Muscle of leg (tissue), 11 donors: Measurements from ENCODE around the gene DDR1. TPM values are rescaled to one million over a fixed set of nuclear protein-coding genes. Genes with fewer than 3 reads are reported as not detected.
"Not testable (repeated sequence)": the region's sequence is repeated elsewhere in the genome, so short reads cannot be mapped to it uniquely, and the experiment has no call there.

ENCODE experiments used
- DNase-seq: peaks from one replicate; pipeline ENCODE4 v3.0.0; 2013
- H3K27ac ChIP-seq: one replicate; pipeline ENCODE4 v1.5.1; 2013; ENCODE audit warnings: mild to moderate bottlenecking, low read length, control low read depth
- H3K27me3 ChIP-seq: one replicate; pipeline ENCODE4 v1.6.1; 2013; ENCODE audit warnings: low read length; ENCODE audit not compliant: control insufficient read depth, insufficient read depth
- H3K36me3 ChIP-seq: one replicate; pipeline ENCODE4 v1.6.1; 2013; ENCODE audit warnings: low read length; ENCODE audit not compliant: control insufficient read depth, insufficient read depth
- H3K4me1 ChIP-seq: one replicate; pipeline ENCODE4 v1.6.1; 2013; ENCODE audit warnings: low read length; ENCODE audit not compliant: control insufficient read depth, insufficient read depth
- H3K4me3 ChIP-seq: one replicate; pipeline ENCODE4 v1.5.1; 2013; ENCODE audit warnings: low read length, control low read depth
- H3K9me3 ChIP-seq: replicated peaks from 2 replicates; pipeline ENCODE4 v1.6.1; 2013; ENCODE audit warnings: low read depth, low read length; ENCODE audit not compliant: control insufficient read depth
- WGBS: methylation state at CpG from one replicate; pipeline ENCODE4 v1.1.5; 2013; ENCODE audit warnings: missing lambda C conversion rate; ENCODE audit not compliant: insufficient coverage; 5-methylcytosine and 5-hydroxymethylcytosine counted together
- polyA plus RNA-seq, 8 donors: library from polyadenylated mRNA; unstranded; fragments of 120-200 nt; gene quantifications; one replicate each; pipeline versions ENCODE4 v1.2.1 to v1.2.3, GENCODE V29; 2013; ENCODE audit warnings: inconsistent platforms in 1 of 8, low replicate concordance in 1 of 8; ENCODE audit not compliant: insufficient read length in 8 of 8, insufficient read depth in 1 of 8
- total RNA-seq: library from RNA; stranded (reverse); fragments of 120-200 nt; gene quantifications from one replicate; pipeline ENCODE4 v1.2.4, GENCODE V29; 2013

The DDR1 gene
- total and polyA plus RNA-seq, 9 donors = 42.4 to 87.4 (median 69.5) TPM

DNA sequence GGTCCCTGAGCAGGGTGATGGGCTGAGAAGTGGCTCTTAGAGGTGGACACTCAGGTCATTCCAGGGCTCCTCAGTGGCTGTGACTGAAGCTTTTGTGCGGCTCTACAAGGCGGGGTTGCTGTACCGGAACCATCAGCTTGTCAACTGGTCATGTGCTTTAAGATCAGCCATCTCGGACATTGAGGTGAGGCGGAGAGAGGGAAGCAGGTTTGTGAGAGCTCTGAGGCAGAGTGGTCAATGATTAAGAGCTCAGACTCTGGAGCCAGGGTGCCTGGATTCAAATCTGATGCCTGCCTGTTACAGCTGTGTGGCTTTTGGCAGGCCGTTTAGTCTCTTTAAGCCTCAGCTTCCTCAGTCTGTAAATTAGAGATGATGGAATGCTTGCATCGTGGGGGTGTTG is 32.7 kb downstream of the DDR1 start:
- Histone ChIP-seq H3K36me3 (peaks cover 71% of the 10 kb centered on the region), H3K27ac (no peak overlapping the region), H3K27me3 (no peaks in the 10 kb centered on the region), H3K9me3 (no peaks in the 10 kb centered on the region), H3K4me1 (peaks cover 19% of the 10 kb centered on the region), H3K4me3 (no peak overlapping the region)
- DNase-seq = no peak
- WGBS = 75% methylated on average over 7 of the region's 7 CpGs

DNA sequence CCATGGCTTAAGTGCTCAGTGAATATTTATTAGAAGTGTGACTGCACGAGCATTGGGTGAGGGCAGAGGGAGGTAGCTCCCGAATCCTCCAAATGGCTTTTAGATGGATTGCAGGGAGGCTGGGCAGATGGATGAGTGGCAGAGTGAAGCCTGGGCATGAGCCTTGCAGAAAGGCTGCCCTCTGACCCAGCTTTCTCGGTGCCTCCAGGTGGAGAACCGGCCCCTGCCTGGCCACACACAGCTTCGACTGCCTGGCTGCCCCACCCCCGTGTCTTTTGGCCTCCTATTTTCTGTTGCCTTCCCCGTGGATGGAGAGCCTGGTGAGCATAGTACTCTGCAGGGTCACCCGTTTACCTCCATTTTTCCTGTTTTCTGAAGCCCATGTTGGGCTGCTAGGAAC is 33.2 kb downstream of the DDR1 start:
- Histone ChIP-seq H3K4me1 (peaks cover 19% of the 10 kb centered on the region), H3K27ac (no peak overlapping the region), H3K9me3 (no peaks in the 10 kb centered on the region), H3K27me3 (no peaks in the 10 kb centered on the region), H3K36me3 (peaks cover 72% of the 10 kb centered on the region), H3K4me3 (no peak overlapping the region)
- WGBS = 74% methylated on average over 7 of the region's 8 CpGs
- DNase-seq = no peak

DNA sequence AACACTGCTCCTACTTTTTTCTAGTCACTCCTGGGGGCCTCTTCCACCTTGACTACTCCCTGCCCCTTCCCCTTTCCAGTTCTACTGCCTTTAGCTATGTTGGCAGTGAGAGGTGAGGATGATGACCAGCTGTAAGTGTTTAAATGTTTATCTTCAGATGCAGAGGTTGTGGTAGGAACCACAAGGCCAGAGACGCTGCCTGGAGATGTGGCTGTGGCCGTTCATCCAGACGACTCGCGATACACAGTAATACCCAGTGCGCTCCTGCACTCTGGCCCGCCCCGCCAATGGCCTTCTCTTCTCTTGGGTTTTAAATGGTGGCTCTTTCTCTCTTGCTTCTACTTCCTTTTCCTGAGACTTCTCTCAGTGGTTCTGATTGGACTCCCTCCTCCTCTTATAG is 34.4 kb downstream of the DDR1 start:
- 94% methylated on average over 8 of the region's 8 CpGs for WGBS
- peaks cover 74% of the 10 kb centered on the region for H3K36me3 ChIP-seq
- H3K27ac ChIP-seq = no peak overlapping the region

DNA sequence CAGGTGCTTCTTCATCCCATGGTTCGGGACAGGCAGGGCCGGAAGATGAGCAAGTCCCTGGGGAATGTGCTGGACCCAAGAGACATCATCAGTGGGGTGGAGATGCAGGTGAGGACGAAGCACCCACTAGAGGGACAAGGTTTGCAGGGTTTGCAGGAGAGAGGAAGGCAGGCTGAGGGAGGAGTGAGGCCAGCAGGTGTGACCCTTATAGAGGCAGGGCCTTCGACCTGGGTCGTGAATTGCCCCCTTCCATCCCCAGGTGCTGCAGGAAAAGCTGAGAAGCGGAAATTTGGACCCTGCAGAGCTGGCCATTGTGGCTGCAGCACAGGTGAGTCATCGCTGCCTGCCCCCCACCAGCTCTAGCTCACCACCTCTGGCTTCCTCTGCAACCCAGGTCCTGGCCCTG is 38.1 kb downstream of the DDR1 start:
- 89% methylated on average over 6 of the region's 7 CpGs for WGBS
- Histone ChIP-seq H3K4me1 (no peaks in the 10 kb centered on the region), H3K9me3 (no peaks in the 10 kb centered on the region), H3K4me3 (no peak overlapping the region), H3K27ac (no peak overlapping the region), H3K27me3 (no peaks in the 10 kb centered on the region), H3K36me3 (peaks cover 85% of the 10 kb centered on the region)
- DNase-seq = no peak

More for the DNA sequence above, 34.4 kb downstream of the DDR1 start:
- Histone ChIP-seq H3K9me3 (no peaks in the 10 kb centered on the region), H3K27me3 (no peaks in the 10 kb centered on the region), H3K4me3 (no peak overlapping the region), H3K4me1 (peaks cover 13% of the 10 kb centered on the region)
- no peak for DNase-seq

DNA sequence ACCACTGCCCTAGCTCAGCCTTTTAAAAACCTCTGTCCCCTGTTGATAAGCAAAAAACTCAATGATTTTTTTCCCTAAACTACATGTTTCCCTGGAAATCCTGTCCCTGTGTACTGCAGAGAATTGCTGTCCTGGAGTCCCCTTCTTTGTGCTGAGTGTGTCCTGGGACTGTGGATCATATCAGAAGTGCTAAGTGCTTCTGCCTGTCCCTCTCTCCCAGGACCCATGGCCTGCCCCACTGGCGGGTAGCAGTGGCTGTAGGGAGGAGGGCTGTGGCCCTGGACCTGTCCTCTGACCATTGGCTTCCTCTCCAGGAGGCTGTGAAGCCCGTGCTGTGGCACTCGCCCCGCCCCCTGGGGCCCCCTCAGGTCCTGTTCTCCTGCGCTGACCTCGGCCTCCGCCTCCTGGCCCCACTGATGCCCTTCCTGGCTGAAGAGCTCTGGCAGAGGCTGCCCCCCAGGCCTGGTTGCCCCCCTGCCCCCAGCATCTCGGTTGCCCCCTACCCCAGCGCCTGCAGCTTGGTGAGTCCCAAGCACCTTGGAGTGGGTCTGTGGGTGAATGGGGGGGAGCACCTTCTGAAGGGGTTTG is 39.8 kb downstream of the DDR1 start:
- not testable (repeated sequence) for DNase-seq, H3K27me3 ChIP-seq, H3K4me1 ChIP-seq, H3K4me3 ChIP-seq, H3K9me3 ChIP-seq, H3K27ac ChIP-seq
- H3K36me3 ChIP-seq = peaks cover 73% of the 10 kb centered on the region
- 89% methylated on average over 3 of the region's 9 CpGs for WGBS

DNA sequence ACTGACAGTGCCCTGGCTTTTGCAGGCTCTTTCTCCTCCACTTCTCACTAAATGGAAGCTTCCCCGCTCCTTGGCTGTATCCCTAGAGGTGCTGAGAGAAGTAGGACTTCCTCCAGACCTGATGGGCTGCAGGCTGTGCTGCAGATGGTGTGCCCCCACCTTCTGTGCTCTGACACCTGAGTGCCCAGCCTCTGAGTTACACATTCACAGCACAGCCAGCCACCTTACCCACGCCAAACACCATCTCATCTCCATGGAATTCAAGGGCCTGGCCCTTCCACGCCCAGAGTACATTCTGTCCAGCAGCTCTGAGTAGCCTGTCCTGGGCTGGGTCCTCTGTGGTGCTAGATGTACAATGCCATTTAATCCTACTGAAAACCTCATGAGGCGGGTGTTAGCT is 42.3 kb downstream of the DDR1 start:
- Histone ChIP-seq H3K27me3 (no peaks in the 10 kb centered on the region), H3K9me3 (peaks cover 6% of the 10 kb centered on the region), H3K36me3 (peaks cover 48% of the 10 kb centered on the region), H3K4me1 (no peaks in the 10 kb centered on the region), H3K4me3 (no peak overlapping the region), H3K27ac (no peak overlapping the region)
- WGBS = 100% methylated on average over 1 of the region's 4 CpGs
- no peak for DNase-seq

DNA sequence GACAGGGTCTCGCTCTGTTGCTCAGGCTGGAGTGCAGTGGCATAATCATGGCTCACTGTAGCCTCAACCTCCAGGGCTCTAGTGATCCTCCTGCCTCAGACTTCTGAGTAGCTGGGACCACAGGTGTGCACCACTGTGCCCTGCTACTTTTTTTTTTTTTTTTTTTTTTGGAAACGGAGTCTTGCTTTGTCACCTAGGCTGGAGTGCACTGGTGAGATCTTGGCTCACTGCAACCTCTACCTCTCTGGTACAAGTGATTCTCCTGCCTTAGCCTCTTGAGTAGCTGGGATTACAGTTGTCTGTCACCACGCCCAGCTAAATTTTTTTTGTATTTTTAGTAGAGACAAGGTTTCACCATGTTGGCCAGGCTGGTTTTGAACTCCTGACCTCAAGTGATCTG is 42.8 kb downstream of the DDR1 start:
- not testable (repeated sequence) for H3K4me1 ChIP-seq, DNase-seq, H3K4me3 ChIP-seq, H3K9me3 ChIP-seq, H3K27me3 ChIP-seq, H3K27ac ChIP-seq
- WGBS = 100% methylated on average over 1 of the region's 3 CpGs
- peaks cover 43% of the 10 kb centered on the region for H3K36me3 ChIP-seq

DNA sequence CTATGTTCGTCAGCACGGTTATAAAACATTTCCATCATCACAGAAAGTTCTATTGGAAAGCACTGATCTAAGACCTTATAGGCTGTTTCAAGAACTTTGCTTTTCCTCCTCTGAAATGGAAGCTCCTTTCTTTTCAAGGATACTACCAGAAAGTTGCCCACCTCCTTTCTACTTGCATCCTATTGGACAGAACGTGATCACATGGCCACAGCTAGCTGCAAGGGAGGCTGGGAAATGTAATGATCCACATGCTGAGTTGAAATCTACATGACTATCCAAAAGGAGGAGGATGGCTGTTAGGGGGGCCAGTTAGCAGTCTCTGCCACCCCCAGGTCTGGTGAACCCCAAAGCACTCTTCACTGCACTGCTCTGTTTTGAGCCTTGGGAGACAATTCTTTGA is 44.4 kb downstream of the DDR1 start:
- DNase-seq = no peak
- WGBS = no CpG with 5 or more reads among the region's 3 CpGs
- no peak overlapping the region for H3K4me3 ChIP-seq

DNA sequence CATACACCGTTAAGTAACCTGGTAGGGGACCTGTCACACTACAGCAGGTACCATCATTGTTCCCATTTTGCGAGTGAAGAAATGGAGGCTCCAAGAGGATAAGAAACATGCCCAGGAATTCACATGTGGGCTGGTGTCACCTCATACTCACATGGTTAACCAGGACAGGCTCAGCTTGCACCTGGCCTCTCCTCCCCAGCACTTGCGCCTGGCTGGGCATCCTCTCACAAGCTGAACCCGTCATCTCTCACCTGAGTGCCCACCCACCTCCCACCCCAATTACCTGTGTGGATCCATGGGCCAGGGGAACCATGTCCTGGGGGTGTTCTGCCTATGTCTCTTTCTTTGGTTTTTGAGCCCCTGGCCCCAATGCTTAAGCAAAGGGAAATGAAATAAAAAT is 46.2 kb downstream of the DDR1 start:
- Histone ChIP-seq H3K4me1 (no peaks in the 10 kb centered on the region), H3K27ac (no peak overlapping the region), H3K36me3 (peaks cover 15% of the 10 kb centered on the region), H3K9me3 (peaks cover 6% of the 10 kb centered on the region), H3K4me3 (no peak overlapping the region), H3K27me3 (peaks cover 2% of the 10 kb centered on the region)
- DNase-seq = no peak
- 94% methylated on average over 2 of the region's 4 CpGs for WGBS

More for the DNA sequence above, 44.4 kb downstream of the DDR1 start:
- peaks cover 6% of the 10 kb centered on the region for H3K9me3 ChIP-seq
- no peak overlapping the region for H3K27ac ChIP-seq
- peaks cover 27% of the 10 kb centered on the region for H3K36me3 ChIP-seq
- peaks cover 2% of the 10 kb centered on the region for H3K27me3 ChIP-seq
- H3K4me1 ChIP-seq = no peaks in the 10 kb centered on the region

DNA sequence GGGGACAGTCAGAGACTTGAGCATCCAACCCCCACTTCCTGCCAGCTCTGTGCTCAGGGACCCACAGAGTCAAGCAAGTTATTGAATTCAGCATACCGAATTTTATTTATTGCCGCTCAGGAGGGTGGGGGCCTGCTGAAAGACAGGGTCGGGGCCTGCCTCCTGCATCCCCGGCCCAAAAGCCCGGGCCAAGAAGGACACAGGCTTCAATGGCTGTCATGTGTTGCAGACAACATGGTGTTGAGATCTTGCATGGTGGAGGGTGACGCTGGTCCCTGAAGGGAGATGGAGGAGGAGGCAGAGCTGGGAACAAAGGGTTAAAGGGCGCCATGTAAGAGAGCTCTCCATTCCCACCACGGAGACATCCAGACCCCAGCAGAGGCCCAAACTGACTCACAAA is 47.0 kb downstream of the DDR1 start:
- Histone ChIP-seq H3K27me3 (peaks cover 2% of the 10 kb centered on the region), H3K4me1 (no peaks in the 10 kb centered on the region), H3K4me3 (no peak overlapping the region), H3K9me3 (peaks cover 6% of the 10 kb centered on the region), H3K27ac (no peak overlapping the region), H3K36me3 (peaks cover 8% of the 10 kb centered on the region)
- 50% methylated on average over 4 of the region's 8 CpGs for WGBS
- DNase-seq = no peak
